Measurements from ENCODE around the gene SAMHD1. TPM values are rescaled to one million over a fixed set of nuclear protein-coding genes. Genes with fewer than 3 reads are reported as not detected.

SAMHD1 gene
- total and polyA plus RNA-seq, 2 of the 13 experiments (the other 11 are each of a cell fraction or from before 2014, with no cell fraction given) = 16.9 to 43.5 TPM

DNA sequence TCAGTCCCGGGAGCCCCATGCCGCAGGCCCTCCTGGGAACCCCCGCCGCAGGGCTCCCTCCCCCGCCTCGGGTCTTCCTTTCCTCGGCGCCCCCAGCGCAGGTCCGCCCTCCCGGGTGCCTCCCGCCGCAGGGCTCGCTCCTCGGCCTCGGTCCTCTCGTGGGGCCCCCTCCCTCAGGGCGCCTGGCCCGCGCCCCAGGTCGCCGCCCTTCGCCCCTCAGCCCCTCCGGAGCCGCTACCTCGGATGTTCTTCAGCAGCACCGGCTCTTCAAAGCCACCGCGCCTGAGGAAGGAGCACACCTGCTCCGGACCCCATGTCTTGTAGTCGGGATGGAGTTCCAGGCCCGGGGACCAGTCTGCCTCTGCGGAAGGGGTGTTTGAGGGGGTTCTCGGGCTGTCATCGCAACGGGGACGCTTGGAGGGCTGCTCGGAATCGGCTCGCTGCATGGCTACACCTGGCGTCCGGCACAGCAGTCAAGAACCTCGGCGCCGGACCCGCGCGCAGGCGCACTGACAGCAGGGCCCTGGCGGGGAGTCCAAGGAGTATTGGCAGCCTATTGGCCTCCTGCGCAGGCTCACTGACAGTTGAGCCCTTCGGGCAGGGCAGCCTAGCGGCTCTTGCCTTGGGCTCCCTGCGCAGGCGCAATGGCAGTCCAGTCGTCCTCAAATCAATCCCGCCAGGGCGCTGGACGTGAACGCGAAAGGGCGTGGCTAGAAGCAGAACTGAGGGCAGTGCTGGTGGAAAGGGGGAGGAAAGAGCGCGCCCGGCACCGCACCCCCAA is at the start of gene SAMHD1 (continued):
- TF ChIP-seq PCBP1 (IDR thresholded peaks at IDR 0.05; ENCODE audit: borderline replicate concordance, low read depth, low read length) = peak; percentile 57
- TF ChIP-seq CBX5 (CRISPR knock-in tag; IDR thresholded peaks at IDR 0.05; ENCODE audit: borderline replicate concordance) = no peak
- TF ChIP-seq CHD2 (IDR thresholded peaks at IDR 0.05; ENCODE audit: low read depth, low read length) = 0 out of 2 replicates have a peak, but pooled peaks have one; percentile 14
- TF ChIP-seq ZNF577 (CRISPR knock-in tag; IDR thresholded peaks at IDR 0.05; ENCODE audit: borderline replicate concordance, low read depth) = no peak; the same call in 1 of the 2 replicates
- TF ChIP-seq ZNF253 (CRISPR knock-in tag; IDR thresholded peaks at IDR 0.05; ENCODE audit: borderline replicate concordance) = peak; percentile 16; the same call in 1 of the 2 replicates
- no peak for TF ChIP-seq NAIF1 (CRISPR knock-in tag; IDR thresholded peaks at IDR 0.05; ENCODE audit: borderline replicate concordance)
- TF ChIP-seq, protein P1, sequence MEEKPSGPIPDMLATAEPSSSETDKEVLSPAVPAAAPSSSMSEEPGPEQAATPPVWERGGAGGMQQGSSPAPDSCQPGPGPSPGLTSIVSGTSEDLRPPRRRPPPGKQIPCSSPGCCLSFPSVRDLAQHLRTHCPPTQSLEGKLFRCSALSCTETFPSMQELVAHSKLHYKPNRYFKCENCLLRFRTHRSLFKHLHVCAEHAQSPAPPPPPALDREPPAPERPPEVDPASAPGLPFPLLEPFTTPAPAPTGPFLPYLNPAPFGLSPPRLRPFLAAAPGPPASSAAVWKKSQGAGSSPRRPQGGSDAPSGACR (CRISPR knock-in tag; IDR thresholded peaks at IDR 0.05) = no peak
- TF ChIP-seq MEIS1 (CRISPR knock-in tag; IDR thresholded peaks at IDR 0.05; ENCODE audit: borderline replicate concordance) = peak; percentile 99
- TF ChIP-seq XBP1 (CRISPR knock-in tag; IDR thresholded peaks at IDR 0.05) = peak; percentile 40; the same call in 1 of the 2 replicates
- TF ChIP-seq, protein P2, sequence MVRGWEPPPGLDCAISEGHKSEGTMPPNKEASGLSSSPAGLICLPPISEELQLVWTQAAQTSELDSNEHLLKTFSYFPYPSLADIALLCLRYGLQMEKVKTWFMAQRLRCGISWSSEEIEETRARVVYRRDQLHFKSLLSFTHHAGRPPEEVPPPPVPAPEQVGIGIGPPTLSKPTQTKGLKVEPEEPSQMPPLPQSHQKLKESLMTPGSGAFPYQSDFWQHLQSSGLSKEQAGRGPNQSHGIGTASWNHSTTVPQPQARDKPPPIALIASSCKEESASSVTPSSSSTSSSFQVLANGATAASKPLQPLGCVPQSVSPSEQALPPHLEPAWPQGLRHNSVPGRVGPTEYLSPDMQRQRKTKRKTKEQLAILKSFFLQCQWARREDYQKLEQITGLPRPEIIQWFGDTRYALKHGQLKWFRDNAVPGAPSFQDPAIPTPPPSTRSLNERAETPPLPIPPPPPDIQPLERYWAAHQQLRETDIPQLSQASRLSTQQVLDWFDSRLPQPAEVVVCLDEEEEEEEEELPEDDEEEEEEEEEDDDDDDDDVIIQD (CRISPR knock-in tag; IDR thresholded peaks at IDR 0.05; ENCODE audit: low read depth) = peak; percentile 40; the same call in 1 of the 2 replicates
- no peak for TF ChIP-seq JARID2 (CRISPR knock-in tag; IDR thresholded peaks at IDR 0.05; ENCODE audit: insufficient replicate concordance)
- TF ChIP-seq, protein P3, sequence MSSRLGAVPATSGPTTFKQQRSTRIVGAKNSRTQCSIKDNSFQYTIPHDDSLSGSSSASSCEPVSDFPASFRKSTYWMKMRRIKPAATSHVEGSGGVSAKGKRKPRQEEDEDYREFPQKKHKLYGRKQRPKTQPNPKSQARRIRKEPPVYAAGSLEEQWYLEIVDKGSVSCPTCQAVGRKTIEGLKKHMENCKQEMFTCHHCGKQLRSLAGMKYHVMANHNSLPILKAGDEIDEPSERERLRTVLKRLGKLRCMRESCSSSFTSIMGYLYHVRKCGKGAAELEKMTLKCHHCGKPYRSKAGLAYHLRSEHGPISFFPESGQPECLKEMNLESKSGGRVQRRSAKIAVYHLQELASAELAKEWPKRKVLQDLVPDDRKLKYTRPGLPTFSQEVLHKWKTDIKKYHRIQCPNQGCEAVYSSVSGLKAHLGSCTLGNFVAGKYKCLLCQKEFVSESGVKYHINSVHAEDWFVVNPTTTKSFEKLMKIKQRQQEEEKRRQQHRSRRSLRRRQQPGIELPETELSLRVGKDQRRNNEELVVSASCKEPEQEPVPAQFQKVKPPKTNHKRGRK (CRISPR knock-in tag; IDR thresholded peaks at IDR 0.05) = peak; percentile 70
- no peak for TF ChIP-seq ZNF75D (CRISPR knock-in tag; IDR thresholded peaks at IDR 0.05; ENCODE audit: borderline replicate concordance)
- peak; percentile 34; the same call in 1 of the 2 replicates for TF ChIP-seq TP53 (CRISPR knock-in tag; conservative IDR thresholded peaks at IDR 0.05)
- TF ChIP-seq NFKBIZ (CRISPR knock-in tag; IDR thresholded peaks at IDR 0.05) = no peak
- peak; percentile 87 for TF ChIP-seq ZNF891 (CRISPR knock-in tag; IDR thresholded peaks at IDR 0.05)
- TF ChIP-seq ZBTB20 (CRISPR knock-in tag; IDR thresholded peaks at IDR 0.05; ENCODE audit: borderline replicate concordance, low read depth) = peak; percentile 70; the same call in 1 of the 2 replicates
- no peak for TF ChIP-seq HNRNPH1 (optimal IDR thresholded peaks at IDR 0.05; ENCODE audit: low read depth, low read length)
- TF ChIP-seq ASH2L (IDR thresholded peaks at IDR 0.05; ENCODE audit: insufficient read length, low read depth, low read length) = peak; percentile 92
- no peak for TF ChIP-seq ZNF878 (CRISPR knock-in tag; IDR thresholded peaks at IDR 0.05)
- peak; percentile 85; the same call in 1 of the 2 replicates for TF ChIP-seq ZNF788 (CRISPR knock-in tag; IDR thresholded peaks at IDR 0.05; ENCODE audit: borderline replicate concordance)
- peak; percentile 88 for TF ChIP-seq SAP130 (CRISPR knock-in tag; IDR thresholded peaks at IDR 0.05; ENCODE audit: low read depth)
